Activated CD4-positive, alpha-beta memory T cell treated with anti-CD3 and anti-CD28 coated beads for 36 hours (primary cell): Measurements from ENCODE around the gene PDS5B. TPM values are rescaled to one million over a fixed set of nuclear protein-coding genes. Genes with fewer than 3 reads are reported as not detected.
"Not testable (repeated sequence)": the region's sequence is repeated elsewhere in the genome, so short reads cannot be mapped to it uniquely, and the experiment has no call there.

Experiments used
- CTCF ChIA-PET: fragments of 350-600 bp; sonication (Branson Sonifier 250); formaldehyde crosslinking; loops from one replicate; lab custom pipeline; 2021; ENCODE audit warnings: antibody characterized with exemption, inconsistent platforms; lab: Charles Lee
- POLR2A ChIA-PET: fragments of 350-600 bp; sonication (Branson Sonifier 250); formaldehyde crosslinking; loops from one replicate; lab custom pipeline; 2021; ENCODE audit warnings: antibody characterized with exemption; lab: Charles Lee
- DNase-seq: peaks from one replicate; pipeline ENCODE4 v3.0.0-alpha.2; 2020
- H3K27ac Mint-ChIP-seq: one replicate; pipeline ENCODE4 v1.8.0; 2021; ENCODE audit warnings: mixed read lengths
- H3K27me3 Mint-ChIP-seq: one replicate; pipeline ENCODE4 v1.8.0; 2021; ENCODE audit warnings: mixed read lengths
- H3K36me3 Mint-ChIP-seq: one replicate; pipeline ENCODE4 v1.8.0; 2021; ENCODE audit warnings: mixed read lengths
- H3K4me1 Mint-ChIP-seq: one replicate; pipeline ENCODE4 v1.8.0; 2021; ENCODE audit warnings: low read depth, mixed read lengths
- H3K4me3 Mint-ChIP-seq: one replicate; pipeline ENCODE4 v1.8.0; 2021; ENCODE audit warnings: mild to moderate bottlenecking, mixed read lengths
- H3K9me3 Mint-ChIP-seq: one replicate; pipeline ENCODE4 v1.8.0; 2021; ENCODE audit warnings: mixed read lengths
- intact Hi-C: fragments of 100-400 bp; cut with micrococcal nuclease; formaldehyde crosslinking; loops from one replicate; pipeline ENCODE4 v1.15.1; 2023
- total RNA-seq, 2 experiments: library from RNA; stranded (reverse); gene quantifications; one replicate each; pipeline ENCODE4 v1.2.3, GENCODE V29; 2021

The PDS5B gene
- total RNA-seq, 2 experiments from 2014 or later = 59.4 to 61.7 TPM

DNA sequence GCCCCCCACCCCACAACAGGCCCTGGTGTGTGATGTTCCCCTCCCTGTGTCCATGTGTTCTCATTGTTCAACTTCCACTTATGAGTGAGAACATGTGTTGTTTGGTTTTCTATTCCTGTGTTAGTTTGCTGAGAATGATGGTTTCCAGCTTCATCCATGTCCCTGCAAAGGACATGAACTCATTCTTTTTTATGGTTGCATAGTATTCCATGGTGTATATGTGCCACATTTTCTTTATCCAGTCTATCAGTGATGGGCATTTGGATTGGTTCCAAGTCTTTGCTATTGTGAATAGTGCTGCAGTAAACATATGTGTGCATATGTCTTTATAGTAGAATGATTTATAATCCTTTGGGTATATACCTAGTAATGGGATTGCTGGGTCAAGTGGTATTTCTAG, 142.8 kb downstream of the PDS5B start:
- Mint-ChIP-seq H3K9me3 (peaks cover 12% of the 10 kb centered on the region), H3K36me3 (peaks cover 25% of the 10 kb centered on the region), H3K4me1 (peaks cover 31% of the 10 kb centered on the region)
- intact Hi-C loops, POLR2A ChIA-PET, H3K27me3 Mint-ChIP-seq, H3K4me3 Mint-ChIP-seq, CTCF ChIA-PET, H3K27ac Mint-ChIP-seq, DNase-seq: not testable (repeated sequence)

DNA sequence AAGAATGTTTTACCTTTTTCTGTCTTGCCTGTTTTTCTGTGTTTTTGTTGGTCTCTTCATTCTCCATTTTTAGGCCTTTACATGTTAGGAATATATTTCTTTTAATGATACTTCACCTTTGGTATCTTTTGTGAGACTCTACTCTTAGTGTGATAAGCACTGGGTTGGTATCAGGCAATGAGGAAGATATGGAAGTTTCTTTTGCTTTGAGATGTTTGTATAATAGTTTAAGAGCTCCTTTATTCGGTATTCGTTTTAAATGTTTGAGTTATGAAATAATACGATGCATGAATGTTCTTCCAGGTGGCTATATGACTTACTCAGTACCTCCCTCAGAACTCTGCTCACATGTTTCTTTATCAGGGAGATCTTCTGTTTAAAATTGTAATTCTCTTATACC, 144.8 kb downstream of the PDS5B start:
- no peak for DNase-seq
- Mint-ChIP-seq H3K4me3 (no peak overlapping the region), H3K27me3 (no peaks in the 10 kb centered on the region), H3K27ac (no peak overlapping the region), H3K9me3 (peaks cover 12% of the 10 kb centered on the region), H3K36me3 (peaks cover 24% of the 10 kb centered on the region), H3K4me1 (peaks cover 36% of the 10 kb centered on the region)
- intact Hi-C loops = loop anchor here (10.0 kb wide), 1 partner anchor 884 kb away; no protein-coding TSS in a partner anchor
- CTCF ChIA-PET = no interaction called here
- POLR2A ChIA-PET = no interaction called here

DNA sequence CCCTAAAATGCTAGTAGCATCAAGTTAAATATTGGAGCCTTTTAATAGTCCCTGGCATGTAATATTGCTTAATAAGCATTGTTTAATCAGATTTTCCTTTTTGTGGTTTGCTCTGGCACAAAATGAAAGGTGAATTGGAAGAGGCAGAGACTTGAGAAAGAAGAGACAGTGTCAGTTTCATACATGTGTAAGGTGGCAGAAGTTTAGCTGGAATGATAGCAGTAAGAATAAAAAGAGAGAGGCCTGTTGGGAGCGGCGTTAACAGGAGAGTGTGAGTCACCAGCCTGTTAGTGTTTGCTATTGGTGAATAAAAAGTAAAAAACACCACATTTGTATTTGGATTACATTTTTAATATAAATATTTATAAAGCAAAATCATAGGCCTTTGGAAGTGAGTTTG, 145.3 kb downstream of the PDS5B start:
- H3K27ac Mint-ChIP-seq = peak overlapping the region; percentile 35
- peaks cover 12% of the 10 kb centered on the region for H3K9me3 Mint-ChIP-seq
- H3K27me3 Mint-ChIP-seq = no peaks in the 10 kb centered on the region
- peak; percentile 14 for DNase-seq
- H3K4me3 Mint-ChIP-seq = no peak overlapping the region
- intact Hi-C loops = loop anchor here (10.0 kb wide), 1 partner anchor 883 kb away; no protein-coding TSS in a partner anchor
- CTCF ChIA-PET = no interaction called here
- POLR2A ChIA-PET = no interaction called here
- peaks cover 21% of the 10 kb centered on the region for H3K36me3 Mint-ChIP-seq
- peaks cover 41% of the 10 kb centered on the region for H3K4me1 Mint-ChIP-seq

DNA sequence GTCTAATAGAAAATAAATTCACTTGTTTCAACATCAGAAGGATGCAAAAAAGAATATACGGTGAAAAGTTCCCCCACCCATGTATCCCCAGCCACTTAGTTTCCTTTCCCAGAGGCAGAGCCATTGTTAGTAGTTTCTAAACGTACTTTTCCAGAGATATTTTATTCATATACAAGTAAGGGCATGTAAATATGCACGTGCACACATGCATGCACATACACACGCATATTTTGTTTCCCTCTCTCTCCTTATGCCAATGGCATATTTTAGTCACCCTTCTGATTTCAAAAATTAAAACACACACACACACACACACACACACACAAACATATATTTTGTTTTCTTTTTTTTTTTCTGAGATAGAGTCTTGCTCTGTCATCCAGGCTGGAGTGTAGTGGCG, 147.4 kb downstream of the PDS5B start:
- no peak overlapping the region for H3K4me3 Mint-ChIP-seq
- DNase-seq = no peak
- H3K4me1 Mint-ChIP-seq = peaks cover 54% of the 10 kb centered on the region
- H3K36me3 Mint-ChIP-seq = peaks cover 17% of the 10 kb centered on the region
- intact Hi-C loops = loop anchor here (10.0 kb wide), 1 partner anchor 881 kb away; no protein-coding TSS in a partner anchor
- peaks cover 12% of the 10 kb centered on the region for H3K9me3 Mint-ChIP-seq
- H3K27ac Mint-ChIP-seq = no peak overlapping the region
- ChIA-PET POLR2A (no interaction called here), CTCF (no interaction called here)
- H3K27me3 Mint-ChIP-seq = no peaks in the 10 kb centered on the region

DNA sequence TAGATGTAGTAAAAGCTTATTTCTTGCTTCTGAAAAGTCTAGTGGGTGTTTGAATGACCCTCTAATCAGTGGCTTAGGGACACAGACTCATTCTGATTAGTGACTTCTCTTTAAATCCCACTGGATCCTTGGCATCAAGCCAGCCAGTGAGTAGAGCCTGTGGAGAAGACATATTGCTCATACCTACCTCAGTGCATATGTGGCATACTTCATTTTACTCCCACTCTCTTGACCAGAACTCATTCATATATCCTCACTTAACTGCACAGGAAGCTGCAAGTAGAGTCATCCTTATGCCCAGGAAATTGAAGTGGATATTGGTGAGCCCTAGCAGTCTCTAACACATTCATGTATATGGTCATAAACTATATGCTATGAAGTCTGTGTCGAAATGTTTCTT, 148.3 kb downstream of the PDS5B start:
- peak; percentile 21 for DNase-seq
- CTCF ChIA-PET = no interaction called here
- Mint-ChIP-seq H3K27me3 (no peaks in the 10 kb centered on the region), H3K4me3 (no peak overlapping the region), H3K36me3 (peaks cover 12% of the 10 kb centered on the region), H3K27ac (no peak overlapping the region), H3K9me3 (peaks cover 11% of the 10 kb centered on the region), H3K4me1 (peaks cover 54% of the 10 kb centered on the region)
- POLR2A ChIA-PET = no interaction called here
- intact Hi-C loops = loop anchor here (10.0 kb wide), 1 partner anchor 880 kb away; no protein-coding TSS in a partner anchor

DNA sequence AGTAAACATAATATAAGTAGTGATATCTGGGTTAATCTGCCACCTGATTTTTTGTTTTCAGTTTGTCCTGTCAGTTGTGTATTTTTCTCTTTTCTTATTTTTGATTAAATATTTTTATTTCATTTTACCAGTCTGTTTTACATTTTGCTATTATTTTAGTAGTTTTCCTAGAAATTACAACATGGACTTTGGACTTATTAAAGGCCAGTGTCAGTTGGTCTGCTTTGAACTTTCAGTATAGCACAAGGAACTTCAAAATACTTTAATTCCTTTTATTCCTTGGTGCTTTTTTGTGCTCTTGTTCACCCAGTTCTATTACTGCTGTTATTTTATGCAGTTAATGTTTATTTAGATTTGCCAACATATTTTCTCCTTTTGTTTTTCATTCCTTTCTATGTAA, 149.6 kb downstream of the PDS5B start:
- Mint-ChIP-seq H3K9me3 (no peaks in the 10 kb centered on the region), H3K27me3 (no peaks in the 10 kb centered on the region), H3K36me3 (peaks cover 12% of the 10 kb centered on the region), H3K27ac (no peak overlapping the region), H3K4me1 (peaks cover 46% of the 10 kb centered on the region), H3K4me3 (no peak overlapping the region)
- intact Hi-C loops = loop anchor here (2.0 to 10.0 kb wide), 5 partner anchors 47 to 879 kb away; partner anchors contain the start of genes KL and PDS5B
- DNase-seq = no peak
- ChIA-PET POLR2A (interaction anchor here (1.0 kb wide), 1 partner anchor 420 kb away, joined by 3 read pairs; the partner anchor contains the start of genes BRCA2 and ZAR1L), CTCF (interaction anchor here (0.8 kb wide), 1 partner anchor 25 kb away, joined by 3 read pairs; no protein-coding TSS in a partner anchor)

DNA sequence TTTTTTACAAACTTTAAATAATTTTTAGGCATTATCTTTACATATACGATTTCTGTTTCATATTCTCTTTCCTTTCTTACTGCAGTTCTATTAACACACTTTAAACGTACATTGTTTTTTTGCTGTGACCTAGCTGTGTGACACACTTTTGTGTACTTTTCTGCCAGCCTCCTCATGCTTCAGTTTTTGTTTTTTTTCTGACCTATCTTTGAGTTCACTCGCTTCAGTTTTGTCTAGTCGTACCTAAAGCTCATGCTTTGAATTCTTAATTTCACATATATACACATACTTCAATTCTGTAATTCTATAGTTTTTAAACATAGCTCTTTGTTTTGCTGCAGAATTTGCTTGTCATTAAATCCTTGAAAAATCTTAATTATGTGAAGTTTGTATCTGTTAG, 150.4 kb downstream of the PDS5B start:
- no peaks in the 10 kb centered on the region for H3K9me3 Mint-ChIP-seq
- POLR2A ChIA-PET = interaction anchor here (1.0 to 1.2 kb wide), 2 partner anchors 151 to 421 kb away, joined by 3 read pairs; partner anchors contain the start of genes BRCA2, PDS5B and ZAR1L
- intact Hi-C loops = loop anchor here (2.0 to 10.0 kb wide), 5 partner anchors 46 to 878 kb away; partner anchors contain the start of genes KL and PDS5B
- peaks cover 13% of the 10 kb centered on the region for H3K36me3 Mint-ChIP-seq
- peak overlapping the region; percentile 72 for H3K4me3 Mint-ChIP-seq
- CTCF ChIA-PET = interaction anchor here (0.7 to 1.5 kb wide), 6 partner anchors 11 to 190 kb away, joined by 3 to 4 read pairs (median 3); no protein-coding TSS in a partner anchor
- peak overlapping the region; percentile 83 for H3K27ac Mint-ChIP-seq
- no peaks in the 10 kb centered on the region for H3K27me3 Mint-ChIP-seq
- H3K4me1 Mint-ChIP-seq = peaks cover 38% of the 10 kb centered on the region
- no peak for DNase-seq

DNA sequence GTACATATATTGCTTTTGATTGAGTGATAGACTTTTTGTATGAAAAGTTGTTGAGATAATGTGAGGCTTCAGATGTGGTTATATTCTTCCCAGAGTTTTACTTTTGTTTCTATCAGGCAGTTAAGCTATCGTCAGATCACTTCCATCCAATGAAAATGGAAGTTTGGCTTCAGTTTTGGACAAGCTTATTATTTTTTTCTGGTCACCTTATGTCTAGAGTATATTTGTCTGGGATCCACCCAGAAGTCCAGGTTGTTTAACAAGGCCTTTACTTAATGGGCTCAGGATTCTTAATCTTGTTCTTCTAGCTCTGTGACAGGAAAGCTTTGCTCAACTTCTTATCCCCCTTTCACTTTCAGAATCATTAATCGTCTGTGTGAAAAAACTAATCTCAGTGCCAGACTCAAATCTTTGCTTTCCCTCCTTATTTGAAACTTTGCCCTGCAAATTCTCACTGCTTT, 150.9 kb downstream of the PDS5B start:
- Mint-ChIP-seq H3K9me3 (no peaks in the 10 kb centered on the region), H3K36me3 (peaks cover 13% of the 10 kb centered on the region), H3K27ac (peak overlapping the region; percentile 83), H3K4me3 (peak overlapping the region; percentile 72), H3K27me3 (no peaks in the 10 kb centered on the region), H3K4me1 (peaks cover 35% of the 10 kb centered on the region)
- intact Hi-C loops = loop anchor here (2.0 to 10.0 kb wide), 5 partner anchors 46 to 878 kb away; partner anchors contain the start of genes KL and PDS5B
- CTCF ChIA-PET = interaction anchor here (0.8 to 1.5 kb wide), 5 partner anchors 12 to 180 kb away, joined by 3 to 4 read pairs (median 3); no protein-coding TSS in a partner anchor
- no peak for DNase-seq
- POLR2A ChIA-PET = interaction anchor here (1.0 to 1.2 kb wide), 2 partner anchors 151 to 421 kb away, joined by 3 read pairs; partner anchors contain the start of genes BRCA2, PDS5B and ZAR1L

DNA sequence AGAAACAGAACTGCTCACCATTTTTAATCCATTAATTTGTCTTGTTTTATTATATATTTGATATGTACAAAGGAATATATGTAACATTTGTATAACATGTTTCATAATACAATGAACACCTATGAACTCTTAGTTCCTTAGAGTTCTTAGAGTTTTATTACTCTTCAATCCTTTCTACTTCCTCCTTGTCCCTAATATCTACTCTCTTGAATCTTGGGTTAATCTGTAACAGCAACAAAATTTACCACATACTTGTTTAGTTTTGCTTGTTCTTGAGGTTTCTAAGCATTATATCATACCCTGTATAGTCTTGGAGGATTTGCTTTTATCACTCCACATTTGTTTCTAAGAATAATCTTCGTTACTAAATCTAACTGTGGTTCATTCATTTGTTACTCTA, 151.4 kb downstream of the PDS5B start:
- no peaks in the 10 kb centered on the region for H3K9me3 Mint-ChIP-seq
- intact Hi-C loops = loop anchor here (2.0 to 10.0 kb wide), 5 partner anchors 45 to 877 kb away; partner anchors contain the start of genes KL and PDS5B
- peak overlapping the region; percentile 83 for H3K27ac Mint-ChIP-seq
- DNase-seq = no peak
- peaks cover 13% of the 10 kb centered on the region for H3K36me3 Mint-ChIP-seq
- peaks cover 35% of the 10 kb centered on the region for H3K4me1 Mint-ChIP-seq
- CTCF ChIA-PET = interaction anchor here (1.3 to 1.5 kb wide), 3 partner anchors 12 to 179 kb away, joined by 3 to 4 read pairs (median 3); no protein-coding TSS in a partner anchor
- H3K27me3 Mint-ChIP-seq = no peaks in the 10 kb centered on the region
- POLR2A ChIA-PET = interaction anchor here (1.2 kb wide), 1 partner anchor 152 kb away, joined by 3 read pairs; the partner anchor contains the start of gene PDS5B
- peak overlapping the region; percentile 72 for H3K4me3 Mint-ChIP-seq

DNA sequence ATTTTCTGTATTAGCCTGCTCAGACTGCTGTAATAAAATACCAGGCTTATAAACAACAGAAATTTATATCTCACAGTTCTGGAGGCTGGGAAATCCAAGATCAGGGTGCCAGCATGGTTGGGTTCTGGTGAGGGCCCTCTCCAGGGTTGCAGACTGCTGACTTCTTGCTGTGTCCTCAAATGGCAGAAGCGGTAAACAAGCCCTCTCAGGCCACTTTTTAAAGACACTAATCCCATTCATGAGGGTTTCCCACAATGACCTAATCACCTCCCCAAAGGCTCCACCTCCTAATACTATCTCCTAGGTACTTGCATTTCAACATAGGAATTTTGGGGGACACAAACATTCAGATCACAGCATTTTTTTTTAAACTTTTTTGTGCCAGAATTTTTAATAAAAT, 159.3 kb downstream of the PDS5B start:
- no peak overlapping the region for H3K27ac Mint-ChIP-seq
- no peak overlapping the region for H3K4me3 Mint-ChIP-seq

DNA sequence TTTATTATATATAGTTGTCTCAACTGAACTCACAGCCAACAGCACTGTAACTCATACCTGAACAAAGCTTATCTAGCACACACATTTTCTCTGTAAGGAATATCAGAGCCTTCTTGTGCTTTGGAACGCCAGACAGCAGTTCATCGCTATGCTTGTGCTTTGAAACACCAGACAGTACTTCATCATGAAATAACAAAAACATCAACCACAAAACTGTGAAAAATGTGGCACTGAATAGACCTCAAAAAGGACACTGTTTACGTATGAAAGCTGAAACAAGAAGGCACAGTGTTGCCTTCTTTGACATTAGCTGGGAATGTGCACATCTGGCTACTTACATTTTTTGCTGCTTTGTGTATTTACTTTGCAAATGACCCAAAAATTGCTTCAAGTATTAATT, 160.2 kb downstream of the PDS5B start:
- Mint-ChIP-seq H3K27ac (no peak overlapping the region), H3K4me1 (no peaks in the 10 kb centered on the region), H3K9me3 (no peaks in the 10 kb centered on the region), H3K4me3 (no peak overlapping the region), H3K36me3 (peaks cover 21% of the 10 kb centered on the region), H3K27me3 (no peaks in the 10 kb centered on the region)
- intact Hi-C loops = no loop called here
- DNase-seq = no peak
- POLR2A ChIA-PET = no interaction called here
- CTCF ChIA-PET = no interaction called here

More for the DNA sequence above, 159.3 kb downstream of the PDS5B start:
- POLR2A ChIA-PET = no interaction called here
- Mint-ChIP-seq H3K9me3 (no peaks in the 10 kb centered on the region), H3K36me3 (peaks cover 25% of the 10 kb centered on the region), H3K27me3 (no peaks in the 10 kb centered on the region), H3K4me1 (no peaks in the 10 kb centered on the region)
- no peak for DNase-seq
- intact Hi-C loops = no loop called here
- CTCF ChIA-PET = no interaction called here

DNA sequence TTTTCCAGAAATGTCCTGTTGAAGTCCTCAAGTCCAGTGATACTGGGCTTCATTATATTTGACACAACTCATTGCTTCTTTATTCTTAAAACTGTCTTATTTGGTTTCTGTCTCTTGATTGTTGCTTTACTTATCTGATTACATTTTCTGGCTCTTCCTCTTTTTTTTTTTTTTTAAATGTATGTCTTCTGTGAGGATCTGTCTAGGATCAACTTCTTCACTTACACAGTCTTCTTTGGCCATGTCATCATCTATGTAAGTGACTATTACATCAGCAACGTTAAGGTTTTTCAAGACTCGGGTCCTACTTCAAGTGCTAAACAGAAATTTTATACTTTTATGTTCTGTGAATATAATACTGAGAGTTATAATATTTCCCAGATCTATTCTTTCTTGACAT, 162.1 kb downstream of the PDS5B start:
- peaks cover 26% of the 10 kb centered on the region for H3K36me3 Mint-ChIP-seq
- no peak overlapping the region for H3K27ac Mint-ChIP-seq
- ChIA-PET CTCF (no interaction called here), POLR2A (no interaction called here)
- no peaks in the 10 kb centered on the region for H3K9me3 Mint-ChIP-seq
- DNase-seq = no peak
- H3K4me1 Mint-ChIP-seq = no peaks in the 10 kb centered on the region
- H3K27me3 Mint-ChIP-seq = no peaks in the 10 kb centered on the region
- intact Hi-C loops = no loop called here
- no peak overlapping the region for H3K4me3 Mint-ChIP-seq
